ENCODE data around the gene NSMF.
"Not testable (repeated sequence)": the region's sequence is repeated elsewhere in the genome, so short reads cannot be mapped to it uniquely, and the experiment has no call there.

NSMF gene

DNA sequence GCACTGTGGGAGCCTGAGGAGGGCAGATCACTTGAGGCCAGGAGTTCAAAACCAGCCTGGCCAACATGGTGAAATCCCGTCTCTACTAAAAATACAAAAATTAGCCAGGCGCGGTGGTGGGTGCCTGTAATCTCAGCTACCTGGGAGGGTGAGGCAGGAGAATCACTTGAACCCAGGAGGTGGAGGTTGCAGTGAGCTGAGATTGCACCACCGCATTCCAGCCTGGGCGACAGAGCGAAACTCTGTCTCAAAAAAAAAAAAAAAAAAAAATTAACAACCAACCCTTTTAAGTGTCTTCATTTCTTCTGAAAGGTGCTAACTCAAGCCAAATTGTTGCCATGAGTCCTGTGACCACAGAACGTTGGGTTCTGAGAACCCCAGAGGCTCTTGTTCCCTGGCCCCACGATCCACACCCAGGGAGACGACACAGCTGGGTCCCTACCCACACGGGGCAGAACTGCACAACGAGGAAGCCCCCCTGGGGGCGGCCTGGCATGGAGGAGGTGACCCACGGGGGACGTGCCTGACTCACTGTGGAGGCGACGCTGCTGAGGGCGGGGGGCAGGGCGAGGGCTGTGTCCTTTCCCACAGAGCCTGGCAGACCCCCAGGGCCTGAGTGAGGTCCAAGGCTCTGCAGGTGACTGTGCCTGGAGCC is 48.8 kb downstream of the NSMF start:
- DNase-seq: not testable (repeated sequence)

DNA sequence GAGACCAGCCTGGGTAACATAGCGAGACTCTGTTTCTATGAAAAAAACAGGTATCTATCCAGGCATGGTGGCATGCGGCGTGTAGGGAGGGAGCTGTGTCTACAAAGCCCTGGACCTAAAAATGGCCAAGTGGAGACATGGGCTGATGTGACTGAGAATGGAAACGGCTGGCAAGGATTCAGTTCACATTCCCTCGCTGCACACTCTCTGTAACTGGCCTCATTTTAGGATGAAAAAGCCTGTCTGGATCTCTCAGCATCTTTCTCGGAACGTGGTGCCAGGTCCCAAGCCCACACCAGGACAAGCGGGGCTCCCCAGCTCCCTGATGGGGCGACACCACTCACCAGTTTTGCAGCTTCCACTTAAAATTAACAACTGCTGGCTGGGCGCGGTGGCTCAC is 49.6 kb downstream of the NSMF start:
- DNase-seq: no peak

- no peak for DNase-seq
These were observed 50.3 kb downstream of the NSMF start for GRCh38 chr9:137408651-137409405.

- no peak for DNase-seq
These were observed 51.4 kb downstream of the NSMF start for GRCh38 chr9:137407590-137408300.

DNA sequence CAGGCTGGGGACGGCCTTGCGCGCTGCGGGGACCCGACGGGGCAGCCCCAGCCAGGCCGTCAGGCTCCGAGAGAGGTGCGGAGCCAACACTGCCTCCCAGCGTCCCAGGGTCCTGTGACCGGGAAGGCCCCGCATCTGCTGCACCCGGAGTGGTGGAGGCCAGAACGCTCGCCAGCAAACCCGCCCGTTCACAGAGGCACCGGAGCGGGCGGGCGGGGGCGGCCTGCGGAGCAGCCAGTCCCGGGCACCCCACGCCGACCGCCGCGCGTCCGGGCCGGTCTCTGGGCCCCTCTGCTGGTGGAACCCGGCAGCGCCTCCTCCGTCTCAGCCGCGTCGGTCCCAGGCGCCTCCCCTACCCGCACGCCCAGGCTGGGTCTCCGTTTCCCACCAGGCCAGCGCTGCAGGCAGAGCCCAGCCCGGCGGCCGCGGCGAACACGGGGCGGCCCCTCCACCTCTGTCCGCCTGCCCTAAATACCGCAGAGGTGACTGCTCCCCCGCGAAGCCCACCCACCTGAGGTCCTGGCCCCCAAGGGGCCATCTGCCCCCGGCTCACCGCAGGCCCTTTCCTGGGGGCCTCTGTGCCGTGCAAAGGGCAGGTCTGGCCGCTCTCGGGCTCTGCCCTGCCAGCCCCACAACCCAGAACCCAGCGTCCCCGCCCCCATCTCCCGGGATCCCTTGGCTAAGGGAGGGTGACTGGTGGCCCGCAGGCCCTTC is 52.1 kb downstream of the NSMF start:
- DNase-seq: peak; percentile 48

DNA sequence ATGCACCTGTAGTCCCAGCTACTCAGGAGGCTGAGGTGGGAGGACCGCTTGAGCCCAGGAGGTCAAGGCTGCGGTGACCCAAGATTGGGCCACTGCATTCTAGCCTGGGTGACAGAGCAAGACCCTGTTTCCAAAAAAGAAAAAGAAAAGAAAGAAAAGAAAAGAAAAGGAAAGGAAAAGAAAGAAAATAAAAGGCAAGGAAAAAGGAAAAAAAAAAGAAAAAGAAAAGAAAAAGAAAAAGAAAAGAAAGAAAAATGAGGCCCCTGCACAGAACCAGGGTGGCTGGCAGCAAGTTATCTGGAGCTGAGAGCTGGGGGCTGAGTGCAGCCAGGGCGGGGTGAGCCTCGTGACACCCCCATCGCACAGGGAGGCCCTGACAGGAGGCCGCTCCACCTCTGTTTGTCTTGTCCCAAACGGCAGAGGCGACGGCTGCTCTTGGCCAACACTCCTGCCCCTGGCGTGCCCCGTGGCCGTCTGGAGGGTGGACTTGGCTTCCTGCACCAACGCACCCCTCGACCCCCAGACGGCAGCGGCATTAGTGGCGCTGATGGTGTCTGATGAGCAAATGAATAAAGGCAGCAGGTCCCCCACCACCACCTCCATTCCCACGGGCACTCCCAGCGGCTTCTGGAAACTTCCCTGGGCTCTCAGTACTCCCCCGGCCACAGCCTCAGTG is 52.9 kb downstream of the NSMF start:
- DNase-seq: no peak

DNA sequence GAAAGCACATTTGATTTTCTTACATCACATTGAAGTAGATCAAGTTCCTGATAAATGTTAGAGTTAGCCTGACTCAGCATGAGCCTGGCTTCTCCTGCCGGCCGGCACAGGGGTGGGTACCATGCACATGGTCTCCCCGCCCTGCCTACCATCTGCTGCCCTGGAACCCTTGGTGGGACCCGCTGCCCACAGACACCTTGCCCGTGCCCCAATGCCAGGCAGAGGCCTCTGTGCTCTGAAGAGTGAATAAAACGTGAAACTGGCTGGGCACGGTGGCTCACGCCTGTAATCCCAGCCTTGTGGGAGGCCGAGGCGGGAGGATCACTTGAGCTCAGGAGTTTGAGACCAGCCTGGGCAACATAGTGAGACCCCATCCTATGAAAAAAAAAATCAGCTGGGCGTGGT is 53.5 kb downstream of the NSMF start:
- no peak for DNase-seq

DNA sequence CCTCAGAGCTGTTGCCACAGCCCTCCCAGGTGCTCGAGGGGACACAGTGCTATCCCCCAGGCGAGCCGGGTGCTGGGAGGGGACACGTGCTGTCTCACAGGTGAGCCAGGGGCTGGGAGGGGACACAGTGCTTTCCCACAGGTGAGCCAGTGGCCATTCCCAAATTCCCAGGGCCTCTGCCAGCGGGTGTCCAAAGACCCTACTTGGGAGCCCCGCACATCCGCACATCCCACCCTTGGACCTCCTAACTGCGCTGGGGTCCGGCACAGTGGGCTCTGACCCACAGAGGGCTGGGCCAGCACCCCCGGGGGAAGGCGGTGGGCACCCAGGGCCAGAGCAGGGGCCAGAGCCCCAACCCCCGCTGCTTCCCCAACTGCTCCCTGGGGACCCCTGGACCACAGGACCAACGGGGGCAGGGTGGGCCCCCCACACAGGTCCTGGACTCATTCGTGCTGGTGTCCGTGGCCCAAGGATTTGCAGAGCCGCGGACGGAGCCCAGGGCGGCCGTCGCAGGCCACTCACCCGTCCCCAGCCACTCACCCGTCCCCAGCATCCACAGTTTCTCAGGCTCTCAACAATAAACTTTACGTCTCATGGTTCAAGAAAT is 54.1 kb downstream of the NSMF start:
- no peak for DNase-seq

DNA sequence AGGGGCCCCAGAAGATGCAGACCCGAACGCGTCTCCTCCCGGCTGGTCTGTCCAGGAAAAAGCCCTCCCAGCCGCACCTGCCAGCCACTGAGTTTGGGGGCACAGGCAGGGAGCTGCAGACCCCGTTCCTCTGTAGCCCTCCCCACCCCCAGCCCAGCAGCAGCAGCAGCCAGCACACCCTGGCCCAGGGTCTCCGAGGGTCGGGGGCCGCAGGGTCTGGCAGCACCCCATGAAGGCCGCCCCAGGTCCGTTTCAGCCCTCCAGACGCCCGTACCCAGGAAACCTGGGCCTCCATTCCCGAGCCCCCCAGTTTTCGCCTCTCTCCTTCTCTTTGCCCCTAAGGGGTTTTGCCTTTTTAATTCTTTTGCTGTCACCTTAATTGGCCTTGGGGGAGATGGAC is 55.9 kb downstream of the NSMF start:
- no peak for DNase-seq

DNA sequence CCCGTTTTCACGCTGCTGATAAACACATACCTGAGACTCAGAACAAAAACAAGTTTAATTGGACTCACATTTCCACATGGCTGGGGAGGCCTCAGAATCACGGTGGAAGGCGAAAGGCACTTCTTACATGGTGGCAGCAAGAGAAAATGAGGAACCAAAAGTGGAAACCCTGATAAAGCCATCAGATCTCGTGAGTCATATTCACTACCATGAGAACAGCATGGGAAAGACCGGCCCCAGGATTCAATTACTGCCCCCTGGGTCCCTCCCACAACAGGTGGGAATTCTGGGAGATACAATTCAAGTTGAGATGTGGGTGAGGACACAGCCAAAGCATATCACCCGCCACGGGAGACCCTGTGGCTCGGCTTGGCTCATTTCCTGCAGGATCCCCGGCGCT is 56.4 kb downstream of the NSMF start:
- no peak for DNase-seq

DNA sequence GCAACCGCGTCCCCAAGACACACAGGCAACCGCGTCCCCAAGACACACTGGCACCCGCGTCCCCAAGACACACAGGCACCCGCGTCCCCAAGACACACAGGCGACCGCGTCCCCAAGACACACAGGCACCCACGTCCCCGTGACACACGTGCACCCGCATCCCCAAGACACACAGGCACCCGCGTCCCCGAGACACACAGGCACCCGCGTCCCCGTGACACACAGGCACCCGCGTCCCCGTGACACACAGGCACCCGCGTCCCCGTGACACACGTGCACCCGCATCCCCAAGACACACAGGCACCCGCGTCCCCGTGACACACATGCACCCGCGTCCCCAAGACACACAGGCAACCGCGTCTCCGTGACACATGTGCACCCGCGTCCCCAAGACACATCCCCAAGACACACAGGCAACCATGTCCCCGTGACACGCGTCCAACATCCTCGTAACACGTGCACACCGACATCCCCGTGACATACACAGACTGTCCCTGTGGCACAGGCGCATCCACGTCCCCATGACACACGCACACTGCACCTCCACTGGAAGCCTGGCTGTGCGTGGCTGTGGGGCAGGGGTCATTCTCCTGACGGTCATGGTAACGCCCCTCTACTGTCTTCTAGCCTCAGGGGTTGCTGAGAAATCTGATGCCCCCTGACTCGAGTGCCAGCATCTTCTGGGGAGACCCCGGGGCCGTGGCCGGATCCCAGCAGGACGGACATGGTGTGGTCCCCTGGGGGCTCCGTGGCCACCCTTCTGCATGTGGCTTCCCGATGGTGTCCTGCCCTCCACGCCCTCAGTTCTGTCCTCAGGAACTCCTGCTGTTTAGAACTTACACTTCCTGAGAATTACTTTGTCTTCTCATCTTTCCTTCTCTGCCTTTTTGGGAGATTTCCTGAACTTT is 60.3 kb downstream of the NSMF start:
- no peak for DNase-seq

- no peak for DNase-seq
These were observed 61.3 kb downstream of the NSMF start for GRCh38 chr9:137397675-137398423.
